ENCODE results near the gene TOPAZ1. TPM values are rescaled to one million over a fixed set of nuclear protein-coding genes. Genes with fewer than 3 reads are reported as not detected.

The TOPAZ1 gene
- total and polyA plus RNA-seq, 2 of the 13 experiments (the other 11 are each of a cell fraction or from before 2014, with no cell fraction given) = not detected

- TF ChIP-seq ZBTB25 (CRISPR knock-in tag; IDR thresholded peaks at IDR 0.05) = 0 out of 2 replicates have a peak, but pooled peaks have one; percentile 20
- peak in 1 of 2 experiments; percentile 45; a peak in 1 of 4 replicates for TF ChIP-seq EP300 (IDR thresholded peaks at IDR 0.05; ENCODE audit: low read depth in 2 of 2, low read length in 2 of 2)
- no peak for TF ChIP-seq EP300 (CRISPR knock-in tag; IDR thresholded peaks at IDR 0.05; ENCODE audit: borderline replicate concordance)
- no peak for TF ChIP-seq SALL2 (CRISPR knock-in tag; IDR thresholded peaks at IDR 0.05)
- TF ChIP-seq ZNF550 (CRISPR knock-in tag; IDR thresholded peaks at IDR 0.05; ENCODE audit: borderline replicate concordance) = no peak
- no peak for TF ChIP-seq MXD1 (CRISPR knock-in tag; IDR thresholded peaks at IDR 0.05)
- no peak for TF ChIP-seq ZNF230 (CRISPR knock-in tag; IDR thresholded peaks at IDR 0.05)
- no peak for TF ChIP-seq ZNF329 (CRISPR knock-in tag; IDR thresholded peaks at IDR 0.05; ENCODE audit: low read depth)
- no peak for TF ChIP-seq ZNF720 (CRISPR knock-in tag; IDR thresholded peaks at IDR 0.05)
- no peak for TF ChIP-seq PCBP1 (IDR thresholded peaks at IDR 0.05; ENCODE audit: borderline replicate concordance, low read depth, low read length)
- TF ChIP-seq ZNF597 (CRISPR knock-in tag; IDR thresholded peaks at IDR 0.05) = no peak
- TF ChIP-seq ATRX (CRISPR knock-in tag; IDR thresholded peaks at IDR 0.05; ENCODE audit: borderline replicate concordance) = no peak
- TF ChIP-seq U2AF1 (optimal IDR thresholded peaks at IDR 0.05; ENCODE audit: low read depth, low read length) = no peak
- no peak for TF ChIP-seq KLF16 (CRISPR knock-in tag; IDR thresholded peaks at IDR 0.05)
- TF ChIP-seq MEF2D (CRISPR knock-in tag; IDR thresholded peaks at IDR 0.05) = peak; percentile 90
- no peak for TF ChIP-seq ARID3A (IDR thresholded peaks at IDR 0.05; ENCODE audit: low read depth, low read length)
- TF ChIP-seq ZBTB21 (CRISPR knock-in tag; IDR thresholded peaks at IDR 0.05) = no peak
- no peak for TF ChIP-seq SP1 (IDR thresholded peaks at IDR 0.05)
- TF ChIP-seq SP1 (CRISPR knock-in tag; IDR thresholded peaks at IDR 0.05) = no peak
- TF ChIP-seq IKZF1 (IDR thresholded peaks at IDR 0.05) = no peak
- no peak for TF ChIP-seq ZNF574 (CRISPR knock-in tag; IDR thresholded peaks at IDR 0.05)
Measured at GRCh38 chr3:44363591-44363990, 121.9 kb downstream of the TOPAZ1 start (continued).

Data from HepG2 (cell line).